H9 (cell line): Measurements from ENCODE around the gene LSM3. TPM values are rescaled to one million over a fixed set of nuclear protein-coding genes. Genes with fewer than 3 reads are reported as not detected.

Experiments
- DNase-seq: peaks from one replicate; pipeline ENCODE4 v3.0.0-alpha.2; 2017
- H2AFZ ChIP-seq: one replicate; pipeline ENCODE4 v1.6.1; 2013; ENCODE audit warnings: mild to moderate bottlenecking, low read length, control low read depth, moderate library complexity
- H2AK5ac ChIP-seq: 2 replicates; pipeline ENCODE4 v1.6.1; 2013; ENCODE audit warnings: low read length, control low read depth, mixed read lengths; ENCODE audit not compliant: insufficient read length
- H2BK120ac ChIP-seq: one replicate; pipeline ENCODE4 v1.6.1; 2013; ENCODE audit warnings: low read depth, mild to moderate bottlenecking, low read length, control low read depth, inconsistent platforms; ENCODE audit not compliant: poor library complexity, severe bottlenecking
- H2BK12ac ChIP-seq: 2 replicates; pipeline ENCODE4 v1.6.1; 2013; ENCODE audit warnings: low read length, control low read depth, mixed read lengths, low read depth; ENCODE audit not compliant: insufficient read length
- H2BK15ac ChIP-seq: 2 replicates; pipeline ENCODE4 v1.6.1; 2013; ENCODE audit warnings: low read depth, low read length, control low read depth
- H2BK20ac ChIP-seq: one replicate; pipeline ENCODE4 v1.6.1; 2013; ENCODE audit warnings: low read depth, mild to moderate bottlenecking, low read length, control low read depth, inconsistent platforms; ENCODE audit not compliant: poor library complexity, severe bottlenecking
- H2BK5ac ChIP-seq: 2 replicates; pipeline ENCODE4 v1.6.1; 2013; ENCODE audit warnings: low read length, control low read depth, mixed read lengths; ENCODE audit not compliant: insufficient read length
- H3K14ac ChIP-seq: 2 replicates; pipeline ENCODE4 v1.6.1; 2013; ENCODE audit warnings: low read length, control low read depth; ENCODE audit not compliant: insufficient read depth
- H3K18ac ChIP-seq: 2 replicates; pipeline ENCODE4 v1.6.1; 2013; ENCODE audit warnings: low read depth, mild to moderate bottlenecking, mixed read lengths, low read length, control low read depth; ENCODE audit not compliant: insufficient read length
- H3K23ac ChIP-seq: 2 replicates; pipeline ENCODE4 v1.6.1; 2013; ENCODE audit warnings: low read length, control low read depth, mixed read lengths, low read depth; ENCODE audit not compliant: insufficient read length
- H3K23me2 ChIP-seq: 2 replicates; pipeline ENCODE4 v1.6.1; 2013; ENCODE audit warnings: low read depth, mild to moderate bottlenecking, mixed read lengths, low read length, control low read depth; ENCODE audit not compliant: insufficient read length, poor library complexity, severe bottlenecking
- H3K27ac ChIP-seq: 2 replicates; pipeline ENCODE4 v1.5.1; 2013; ENCODE audit warnings: low read length, control low read depth, mixed read lengths, low read depth; ENCODE audit not compliant: insufficient read length
- H3K27me3 ChIP-seq: 2 replicates; pipeline ENCODE4 v1.6.1; 2013; ENCODE audit warnings: low read length, control low read depth, inconsistent platforms; ENCODE audit not compliant: insufficient read depth
- H3K4ac ChIP-seq: 2 replicates; pipeline ENCODE4 v1.6.1; 2013; ENCODE audit warnings: low read depth, mild to moderate bottlenecking, control low read depth, inconsistent platforms, low read length, moderate library complexity
- H3K4me1 ChIP-seq: 2 replicates; pipeline ENCODE4 v1.6.1; 2013; ENCODE audit warnings: low read length, control low read depth, inconsistent platforms; ENCODE audit not compliant: insufficient read depth
- H3K4me2 ChIP-seq: 2 replicates; pipeline ENCODE4 v1.6.1; 2013; ENCODE audit warnings: low read length, control low read depth, mixed read lengths; ENCODE audit not compliant: insufficient read length, insufficient read depth
- H3K56ac ChIP-seq: 2 replicates; pipeline ENCODE4 v1.6.1; 2013; ENCODE audit warnings: low read depth, mild to moderate bottlenecking, mixed read lengths, low read length, control low read depth; ENCODE audit not compliant: insufficient read length
- H3K79me1 ChIP-seq: 2 replicates; pipeline ENCODE4 v1.6.1; 2013; ENCODE audit warnings: low read depth, mild to moderate bottlenecking, moderate library complexity, low read length, control low read depth, inconsistent platforms; ENCODE audit not compliant: insufficient read depth, poor library complexity, severe bottlenecking
- H3K79me2 ChIP-seq: 2 replicates; pipeline ENCODE4 v1.6.1; 2013; ENCODE audit warnings: low read length, control low read depth, inconsistent platforms; ENCODE audit not compliant: insufficient read depth
- H3K9ac ChIP-seq: 2 replicates; pipeline ENCODE4 v1.6.1; 2013; ENCODE audit warnings: low read length, control low read depth, mixed read lengths; ENCODE audit not compliant: insufficient read length; ENCODE audit errors: extremely low read depth
- H3K9me3 ChIP-seq: one replicate; pipeline ENCODE4 v1.6.1; 2013; ENCODE audit warnings: low read depth, low read length, inconsistent platforms; ENCODE audit not compliant: control insufficient read depth
- H3T11ph ChIP-seq: one replicate; pipeline ENCODE4 v1.6.1; 2013; ENCODE audit warnings: mild to moderate bottlenecking, low read length, control low read depth, inconsistent platforms
- H4K20me1 ChIP-seq: one replicate; pipeline ENCODE4 v1.6.1; 2013; ENCODE audit not compliant: control insufficient read depth, insufficient read length, insufficient read depth
- H4K5ac ChIP-seq: 2 replicates; pipeline ENCODE4 v1.6.1; 2013; ENCODE audit warnings: low read depth, mild to moderate bottlenecking, mixed read lengths, low read length, control low read depth; ENCODE audit not compliant: insufficient read length
- H4K8ac ChIP-seq: replicated peaks from 2 replicates; pipeline ENCODE4 v1.6.1; 2013; ENCODE audit warnings: low read length, control low read depth, mixed read lengths, low read depth; ENCODE audit not compliant: insufficient read length
- H4K91ac ChIP-seq: 2 replicates; pipeline ENCODE4 v1.6.1; 2013; ENCODE audit warnings: low read depth, mild to moderate bottlenecking, moderate library complexity, mixed read lengths, low read length, control low read depth; ENCODE audit not compliant: insufficient read length
- H3K27ac Mint-ChIP-seq, 3 experiments: 2 replicates in 2 of 3; 3 replicates in 1 of 3; pipeline ENCODE4 v1.8.0; 2020 to 2021; ENCODE audit warnings: mixed read lengths in 3 of 3, mild to moderate bottlenecking in 1 of 3, moderate library complexity in 1 of 3
- H3K27me3 Mint-ChIP-seq: 2 replicates; pipeline ENCODE4 v1.8.0; 2021; ENCODE audit warnings: low read depth, mild to moderate bottlenecking, moderate library complexity, mixed read lengths
- H3K36me3 Mint-ChIP-seq, 3 experiments: 2 replicates in 2 of 3; 3 replicates in 1 of 3; pipeline ENCODE4 v1.8.0; 2020 to 2021; ENCODE audit warnings: low read depth in 3 of 3, mixed read lengths in 3 of 3; ENCODE audit not compliant: insufficient read depth in 1 of 3
- H3K4me1 Mint-ChIP-seq, 2 experiments: 2 replicates each; pipeline ENCODE4 v1.8.0; 2020; ENCODE audit warnings: mixed read lengths in 2 of 2
- H3K4me3 Mint-ChIP-seq, 2 experiments: 2 replicates in 1 of 2; 3 replicates in 1 of 2; pipeline ENCODE4 v1.8.0; 2020 to 2021; ENCODE audit warnings: mild to moderate bottlenecking in 2 of 2, mixed read lengths in 2 of 2, moderate library complexity in 1 of 2
- H3K9me3 Mint-ChIP-seq, 2 experiments: 2 replicates in 1 of 2; 3 replicates in 1 of 2; pipeline ENCODE4 v1.8.0; 2020; ENCODE audit warnings: mild to moderate bottlenecking in 2 of 2, mixed read lengths in 2 of 2, moderate library complexity in 1 of 2
- CTCF ChIP-seq: fragments of 200-600 bp; sonication (generic); conservative IDR thresholded peaks from 3 replicates; pipeline ENCODE4 v1.8.0; 2021; ENCODE audit warnings: antibody characterized with exemption, mild to moderate bottlenecking
- WGBS: extraction: QIAGEN DNeasy Blood & Tissue Kit; methylation state at CpG from one replicate; pipeline ENCODE4 v1.1.7; 2013; ENCODE audit warnings: missing lambda C conversion rate, low lambda C conversion rate, mixed read lengths; ENCODE audit not compliant: insufficient read length; ENCODE audit errors: extremely low coverage; 5-methylcytosine and 5-hydroxymethylcytosine counted together
- total RNA-seq: library from RNA; stranded (reverse); gene quantifications from 2 replicates; pipeline ENCODE4 v1.2.1, GENCODE V29; 2021

Gene LSM3
- total RNA-seq, 1 experiment from 2014 or later: 24.4 TPM

- no peak overlapping the region for H2BK120ac ChIP-seq
- H3K27ac ChIP-seq: no peak overlapping the region
- no peak overlapping the region for H2BK12ac ChIP-seq
- H2BK20ac ChIP-seq: no peak overlapping the region
- no peaks in the 10 kb centered on the region for H3K23me2 ChIP-seq
- no peak for TF ChIP-seq CTCF
- Mint-ChIP-seq H3K27me3 (peaks cover 26% of the 10 kb centered on the region), H3K36me3 (peaks cover 2 to 11% (median 2%) of the 10 kb centered on the region in 3 experiments; a peak in 4 of 7 replicates), H3K4me1 (peaks cover 0 to 4% of the 10 kb centered on the region in 2 experiments; a peak in 2 of 4 replicates), H3K4me3 (no peak overlapping the region), H3K27ac (no peak overlapping the region), H3K9me3 (peaks cover 7 to 9% of the 10 kb centered on the region in 2 experiments)
- H4K91ac ChIP-seq: no peak overlapping the region
- H3K79me1 ChIP-seq: no peaks in the 10 kb centered on the region
- H3K4me2 ChIP-seq: no peak overlapping the region
- no peak overlapping the region for H2BK15ac ChIP-seq
- no peaks in the 10 kb centered on the region; the same call in 1 of the 2 replicates for H3K27me3 ChIP-seq
- no peak overlapping the region for H2BK5ac ChIP-seq
- H4K5ac ChIP-seq: no peak overlapping the region
- no peak for DNase-seq
- no peak overlapping the region for H3T11ph ChIP-seq
- no peak overlapping the region for H3K14ac ChIP-seq
- no peak overlapping the region for H3K18ac ChIP-seq
- H3K79me2 ChIP-seq: no peaks in the 10 kb centered on the region
- H4K20me1 ChIP-seq: no peaks in the 10 kb centered on the region
- no peak overlapping the region for H3K9ac ChIP-seq
- no peak overlapping the region for H2AK5ac ChIP-seq
- no peak overlapping the region for H3K23ac ChIP-seq
- H2AFZ ChIP-seq: no peak overlapping the region
- no peak overlapping the region for H3K4ac ChIP-seq
- H3K9me3 ChIP-seq: peaks cover 6% of the 10 kb centered on the region
- H3K56ac ChIP-seq: no peak overlapping the region
- no peaks in the 10 kb centered on the region for H3K4me1 ChIP-seq
- WGBS: no CpG with 5 or more reads among the region's 12 CpGs
- no peak overlapping the region for H4K8ac ChIP-seq
Measured at GRCh38 chr3:14234251-14235002, 55.8 kb downstream of the LSM3 start.
